GM23338 (cell line): ENCODE results near the gene RET.

Experiments
- EZH2 ChIP-seq: fragments of 200-600 bp; sonication (generic); IDR thresholded peaks from one replicate; pipeline ENCODE4 v1.8.0; 2017; ENCODE audit warnings: antibody characterized with exemption, mild to moderate bottlenecking, low read depth; ENCODE audit not compliant: unreplicated experiment
- EZH2phosphoT487 ChIP-seq: fragments of 200-600 bp; sonication (generic); IDR thresholded peaks from one replicate; pipeline ENCODE4 v1.8.1; 2018; ENCODE audit warnings: antibody characterized with exemption; ENCODE audit not compliant: unreplicated experiment
- TF ChIP-seq, protein P1 (sequence below), 2 experiments: fragments of 200-600 bp in 1 of 2; sonication (generic) in 1 of 2; conservative IDR thresholded peaks; 2 replicates each; pipeline versions ENCODE4 v1.5.1 to v1.6.1; 2016 to 2017; ENCODE audit warnings: antibody characterized with exemption in 2 of 2, low read depth in 2 of 2, mild to moderate bottlenecking in 2 of 2, moderate library complexity in 1 of 2

GRCh38 chr10:43090188-43090587 is 13.3 kb downstream of the RET start:
- TF ChIP-seq, protein P1, sequence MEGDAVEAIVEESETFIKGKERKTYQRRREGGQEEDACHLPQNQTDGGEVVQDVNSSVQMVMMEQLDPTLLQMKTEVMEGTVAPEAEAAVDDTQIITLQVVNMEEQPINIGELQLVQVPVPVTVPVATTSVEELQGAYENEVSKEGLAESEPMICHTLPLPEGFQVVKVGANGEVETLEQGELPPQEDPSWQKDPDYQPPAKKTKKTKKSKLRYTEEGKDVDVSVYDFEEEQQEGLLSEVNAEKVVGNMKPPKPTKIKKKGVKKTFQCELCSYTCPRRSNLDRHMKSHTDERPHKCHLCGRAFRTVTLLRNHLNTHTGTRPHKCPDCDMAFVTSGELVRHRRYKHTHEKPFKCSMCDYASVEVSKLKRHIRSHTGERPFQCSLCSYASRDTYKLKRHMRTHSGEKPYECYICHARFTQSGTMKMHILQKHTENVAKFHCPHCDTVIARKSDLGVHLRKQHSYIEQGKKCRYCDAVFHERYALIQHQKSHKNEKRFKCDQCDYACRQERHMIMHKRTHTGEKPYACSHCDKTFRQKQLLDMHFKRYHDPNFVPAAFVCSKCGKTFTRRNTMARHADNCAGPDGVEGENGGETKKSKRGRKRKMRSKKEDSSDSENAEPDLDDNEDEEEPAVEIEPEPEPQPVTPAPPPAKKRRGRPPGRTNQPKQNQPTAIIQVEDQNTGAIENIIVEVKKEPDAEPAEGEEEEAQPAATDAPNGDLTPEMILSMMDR (conservative IDR thresholded peaks at IDR 0.05; ENCODE audit: low read depth in 2 of 2), result no peak
- no peak for TF ChIP-seq EZH2
- no peak for TF ChIP-seq EZH2phosphoT487
